Measurements from ENCODE around the gene ZNF169.
"Not testable (repeated sequence)": the region's sequence is repeated elsewhere in the genome, so short reads cannot be mapped to it uniquely, and the experiment has no call there.

Gene ZNF169

DNA sequence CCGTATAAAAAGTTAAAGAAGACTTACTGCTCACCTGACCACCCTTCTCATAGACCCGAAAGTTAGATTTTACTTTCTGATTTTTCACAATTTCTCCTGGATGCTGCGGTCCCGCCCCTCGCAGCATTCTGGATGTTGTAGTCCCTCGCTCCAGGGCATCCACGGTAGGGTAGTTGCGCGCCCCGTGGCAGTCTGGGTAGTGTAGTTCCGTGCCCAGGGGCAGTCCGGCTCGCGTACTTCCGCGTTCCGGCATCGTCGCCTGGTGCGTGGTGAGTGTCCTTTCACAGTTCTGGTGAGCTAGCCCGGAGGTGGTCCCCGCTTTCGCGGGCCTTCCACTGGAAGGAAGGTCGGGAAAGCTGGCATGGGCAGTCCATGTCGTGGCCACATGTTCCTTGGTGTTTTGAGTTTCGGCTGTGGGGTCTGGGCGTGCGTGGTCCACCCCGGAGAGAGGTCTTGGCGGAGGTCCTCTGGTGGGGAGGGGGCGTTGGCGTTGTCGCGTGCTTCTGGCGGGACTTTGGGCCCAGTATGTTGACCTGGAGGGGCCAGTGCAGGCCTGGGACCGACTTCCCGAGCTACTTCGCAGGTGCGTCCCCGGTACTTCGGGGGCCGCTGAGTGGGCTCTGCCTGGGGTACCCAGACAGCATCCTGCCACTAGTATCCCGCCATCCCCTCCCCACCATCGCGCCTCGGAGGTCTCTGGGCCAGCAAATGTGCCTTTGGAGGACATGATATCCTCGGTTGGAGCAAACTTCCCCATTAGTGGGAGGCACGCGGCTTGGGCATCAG lies at the start of gene ZNF169:
TSS of gene ZNF169 (plus strand) at position 222 of the 786 bp plus-strand sequence. CDS start 19,515 bp downstream, outside the sequence.
- peak; percentile 49 for DNase-seq (ENCODE audit: low read depth)

DNA sequence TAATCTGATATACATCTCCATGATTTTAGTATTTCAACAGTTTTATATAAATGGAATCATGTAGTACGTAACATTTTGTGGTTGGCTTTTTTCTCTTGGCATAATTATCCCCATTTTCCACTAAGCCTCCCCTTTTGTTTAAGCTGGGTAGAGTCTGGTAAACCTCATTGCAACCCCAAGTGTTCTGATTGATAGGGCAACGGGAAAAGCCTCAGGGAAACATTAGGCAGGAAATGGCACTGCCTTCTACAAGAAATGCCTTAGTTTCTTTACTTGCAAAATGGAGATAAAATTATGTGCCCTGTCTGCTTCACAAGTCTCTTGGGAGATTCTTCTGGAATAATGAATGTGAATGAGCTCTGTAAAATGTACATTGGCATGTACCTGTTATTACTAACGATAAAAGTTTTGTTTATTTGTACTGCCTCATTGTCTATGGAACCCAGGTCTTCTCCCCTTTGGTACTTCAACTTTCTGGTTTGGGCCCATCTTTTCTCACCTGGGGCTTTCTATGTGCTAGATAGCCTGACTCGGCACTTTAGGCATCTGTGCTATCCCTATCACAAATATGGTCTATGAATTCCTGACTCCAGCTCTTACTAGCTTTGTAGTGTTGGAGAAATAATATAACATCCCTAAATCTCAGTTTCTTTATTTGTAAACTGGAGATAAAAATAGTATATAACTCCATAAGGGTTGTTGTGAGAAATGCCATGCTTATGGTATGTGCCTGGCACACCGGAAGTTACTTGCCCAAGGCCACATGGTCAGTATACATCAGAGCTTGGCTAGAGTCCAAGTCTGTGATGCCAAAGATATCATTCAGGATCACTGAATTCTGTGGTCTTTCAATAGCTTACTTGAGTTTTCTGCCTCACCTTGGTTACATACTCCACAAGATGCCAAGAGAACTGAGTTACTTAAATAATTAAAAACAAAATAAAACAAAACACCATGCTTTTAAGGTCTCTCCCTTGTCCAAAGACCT lies 48.2 kb upstream of the ZNF169 start:
- DNase-seq (ENCODE audit: low read depth): peak; percentile 43

DNA sequence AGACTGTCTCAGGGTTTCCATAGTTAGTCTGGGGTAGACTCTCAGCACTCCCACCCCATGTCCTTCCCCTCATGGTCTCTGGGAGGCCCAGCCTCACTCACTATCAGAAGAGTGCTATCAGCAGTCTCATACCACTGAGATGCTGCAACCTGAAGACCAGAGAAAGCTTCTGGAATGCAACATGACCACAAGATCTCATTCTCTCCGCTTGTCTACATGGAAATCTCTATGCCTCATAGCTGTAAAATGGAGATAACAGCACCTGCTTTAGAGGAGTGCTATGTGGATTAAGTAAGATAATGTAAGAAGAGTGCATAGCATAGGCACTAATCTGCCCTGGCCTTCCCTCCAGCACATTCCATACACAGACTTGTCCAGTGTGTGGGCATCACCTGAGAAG lies 47.0 kb upstream of the ZNF169 start:
- DNase-seq (ENCODE audit: low read depth): no peak

DNA sequence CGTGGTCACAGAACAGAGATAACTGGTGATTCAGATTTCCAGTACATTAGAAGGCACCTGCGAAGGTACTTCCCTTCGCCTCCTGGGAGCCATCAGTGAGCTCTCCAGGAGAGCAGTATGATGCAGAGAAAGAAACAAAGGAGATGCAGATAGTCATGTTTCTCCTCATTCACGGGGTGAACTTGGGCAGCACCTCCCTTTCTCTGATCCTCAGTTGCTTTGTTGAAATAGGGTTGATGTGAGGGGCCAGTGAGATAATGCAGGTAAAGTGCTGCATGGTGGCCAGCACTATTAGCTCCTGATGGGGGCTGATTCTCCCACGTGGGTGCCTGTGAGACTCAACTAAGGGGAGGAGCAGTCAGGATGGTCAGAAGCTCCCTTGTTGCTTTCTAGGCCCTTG lies 46.6 kb upstream of the ZNF169 start:
- DNase-seq (ENCODE audit: low read depth): no peak

DNA sequence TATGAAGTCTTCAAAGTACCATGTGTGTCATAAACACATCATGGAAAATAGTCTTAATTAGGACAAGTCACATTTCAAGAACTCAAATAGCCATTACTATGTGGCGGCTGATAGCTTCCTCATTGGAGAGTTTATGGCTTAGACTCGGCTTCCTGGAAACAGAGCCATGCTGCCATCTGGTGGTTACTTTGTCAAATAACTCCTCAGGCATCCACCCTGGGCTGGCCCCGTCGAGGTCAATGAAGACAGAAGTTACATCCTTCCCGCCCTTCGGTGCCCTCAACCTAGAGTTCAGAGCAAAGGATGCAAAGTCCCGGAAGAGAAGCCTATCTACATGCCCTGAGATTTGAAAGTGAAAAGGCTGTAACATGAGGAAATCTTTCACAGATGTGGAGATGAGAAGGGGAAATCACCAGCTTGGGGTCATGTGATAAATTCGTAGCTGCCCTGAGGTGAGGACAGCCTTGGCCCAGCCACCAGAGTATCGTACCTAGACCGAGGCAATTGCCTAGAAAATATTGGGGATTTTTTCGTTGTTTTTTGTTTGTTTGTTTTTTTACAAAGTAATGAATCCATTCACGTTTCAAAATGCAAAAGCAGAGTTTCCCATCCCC lies 45.5 kb upstream of the ZNF169 start:
- DNase-seq (ENCODE audit: low read depth): peak; percentile 54

DNA sequence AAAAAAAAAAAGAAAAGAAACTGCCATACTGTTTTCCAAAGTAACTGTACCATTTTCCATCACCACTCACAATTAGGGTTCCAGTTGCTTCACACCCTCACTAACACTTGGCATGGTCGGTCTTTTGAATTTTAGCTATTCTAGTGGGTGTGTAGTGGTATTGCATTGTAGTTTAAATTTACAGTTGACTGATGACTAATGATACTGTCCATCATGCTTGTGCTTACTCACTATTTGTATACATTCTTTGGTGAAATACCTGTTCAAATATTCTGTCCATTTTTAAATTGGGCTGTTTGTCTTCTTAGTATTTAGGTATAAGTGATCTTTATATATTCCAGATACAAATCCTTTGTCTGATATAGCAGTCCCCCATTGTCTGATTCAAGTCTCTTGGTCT lies 36.2 kb upstream of the ZNF169 start:
- no peak for DNase-seq (ENCODE audit: low read depth)

DNA sequence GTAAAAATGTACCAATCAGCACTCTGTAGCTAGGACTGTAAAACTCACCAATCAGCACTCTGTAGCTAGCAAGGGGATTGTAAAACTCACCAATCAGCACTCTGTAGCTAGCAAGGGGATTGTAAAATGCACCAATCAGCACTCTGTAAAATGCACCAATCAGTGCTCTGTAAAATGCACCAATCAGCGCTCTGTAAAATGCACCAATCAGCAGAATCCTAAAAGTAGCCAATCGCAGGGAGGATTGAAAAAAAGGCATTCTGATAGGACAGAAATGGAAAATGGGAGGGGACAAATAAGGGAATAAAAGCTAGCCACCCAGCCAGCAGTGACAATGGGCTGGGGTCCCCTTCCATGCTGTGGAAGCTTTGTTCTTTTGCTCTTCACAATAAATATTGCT lies 33.7 kb upstream of the ZNF169 start:
- not testable (repeated sequence) for DNase-seq (ENCODE audit: low read depth)

DNA sequence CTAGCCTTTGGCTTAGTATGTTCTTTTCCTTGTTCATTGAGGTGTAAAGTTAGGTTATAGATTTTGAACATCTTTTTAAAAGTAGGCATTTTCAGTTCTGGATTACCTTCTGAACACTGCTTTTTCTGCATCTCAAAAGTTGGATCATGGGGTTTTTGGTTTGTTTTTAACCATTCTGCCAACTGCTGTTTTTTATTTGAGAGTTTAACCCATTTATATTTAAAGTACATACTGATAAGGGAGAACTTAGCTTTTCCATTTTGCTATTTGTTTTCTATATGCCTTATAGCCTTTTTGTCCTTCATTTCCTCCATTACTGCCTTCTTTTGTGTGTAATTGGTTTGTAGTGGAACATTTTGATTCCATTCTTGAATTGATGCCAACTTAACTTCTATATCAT lies 30.5 kb upstream of the ZNF169 start:
- DNase-seq (ENCODE audit: low read depth): no peak

DNA sequence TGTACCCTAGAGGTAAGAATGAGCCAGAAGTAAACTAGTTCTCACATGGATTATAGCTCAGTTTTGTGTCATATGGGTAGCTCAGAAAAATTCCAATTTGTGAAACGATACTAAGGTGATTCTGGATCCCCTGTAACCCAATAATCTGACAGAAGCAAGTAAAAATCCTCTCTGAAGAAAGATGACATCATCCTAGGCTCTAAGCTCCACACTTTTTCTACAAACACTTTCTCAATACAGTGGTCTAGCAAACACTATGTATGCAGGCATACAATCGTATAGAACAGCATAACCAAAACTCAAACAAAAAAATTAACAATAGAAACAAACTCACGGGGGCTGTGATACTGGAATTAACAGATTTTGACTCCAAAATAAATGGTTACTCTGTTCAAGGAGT lies 26.7 kb upstream of the ZNF169 start:
- no peak for DNase-seq (ENCODE audit: low read depth)

DNA sequence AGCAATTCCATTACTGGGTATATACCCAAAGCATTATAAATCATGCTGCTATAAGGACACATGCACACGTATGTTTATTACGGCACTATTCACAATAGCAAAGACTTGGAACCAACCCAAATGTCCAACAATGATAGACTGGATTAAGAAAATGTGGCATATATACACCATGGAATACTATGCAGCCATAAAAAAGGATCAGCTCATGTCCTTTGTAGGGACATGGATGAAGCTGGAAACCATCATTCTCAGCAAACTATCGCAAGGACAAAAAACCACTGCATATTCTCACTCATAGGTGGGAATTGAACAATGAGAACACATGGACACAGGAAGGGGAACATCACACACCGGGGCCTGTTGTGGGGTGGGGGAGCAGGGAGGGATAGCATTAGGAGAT lies 18.0 kb upstream of the ZNF169 start:
- not testable (repeated sequence) for DNase-seq (ENCODE audit: low read depth)

DNA sequence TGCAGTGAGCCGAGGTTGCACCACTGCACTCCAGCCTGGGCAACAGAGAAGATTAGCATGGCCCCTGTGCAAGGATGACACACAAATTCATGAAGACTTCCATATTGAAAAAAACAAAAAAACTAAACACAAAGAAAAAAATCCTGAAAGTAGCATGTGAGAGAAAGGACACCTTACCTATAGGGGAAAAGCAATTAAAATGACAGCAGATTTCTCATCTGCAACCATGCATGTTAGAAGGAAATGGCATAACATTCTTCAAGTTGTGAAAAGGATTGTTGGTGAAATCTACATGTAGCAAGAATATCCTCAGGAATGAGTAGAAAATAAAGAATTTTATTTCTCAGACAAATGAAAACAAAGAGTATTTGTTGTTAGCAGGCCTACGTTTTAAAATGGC lies 13.4 kb upstream of the ZNF169 start:
- DNase-seq (ENCODE audit: low read depth): no peak

DNA sequence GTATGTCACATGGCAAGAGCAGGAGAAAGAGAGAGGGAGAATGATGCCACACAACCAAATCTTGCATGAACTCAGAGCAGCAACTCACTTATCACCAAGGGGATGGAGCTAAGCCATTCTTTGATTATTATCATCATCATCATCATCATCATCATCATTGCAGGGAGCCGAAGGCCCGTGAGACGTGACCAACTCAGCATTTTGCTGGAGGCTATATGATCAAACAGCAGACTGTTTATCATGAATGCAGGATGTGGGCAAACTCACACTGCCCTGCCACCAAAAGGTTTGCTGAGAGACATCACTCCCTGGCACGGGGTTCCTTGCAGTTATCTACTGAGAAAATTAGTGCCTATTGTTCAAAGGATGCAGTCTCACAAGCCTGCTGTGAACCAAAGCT lies 8.6 kb upstream of the ZNF169 start:
- no peak for DNase-seq (ENCODE audit: low read depth)

DNA sequence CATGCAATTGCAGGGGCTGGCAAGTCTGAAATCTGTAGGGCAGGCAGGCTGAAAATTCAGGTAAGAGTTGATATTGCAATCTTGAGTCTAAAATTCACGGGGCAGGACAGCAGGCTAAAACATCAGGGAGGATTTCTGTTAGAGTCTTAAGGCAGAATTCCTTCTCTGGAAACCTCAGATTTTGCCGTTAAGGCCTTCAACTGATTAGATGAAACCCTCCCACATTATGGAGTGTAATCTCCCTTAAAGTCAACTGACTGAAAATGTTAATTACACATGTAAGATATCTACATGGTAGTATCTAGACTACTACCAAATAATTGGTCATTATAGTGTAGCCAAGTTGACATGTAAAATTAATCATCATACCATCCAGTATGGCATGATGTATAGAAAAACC lies 3.1 kb upstream of the ZNF169 start:
- no peak for DNase-seq (ENCODE audit: low read depth)

DNA sequence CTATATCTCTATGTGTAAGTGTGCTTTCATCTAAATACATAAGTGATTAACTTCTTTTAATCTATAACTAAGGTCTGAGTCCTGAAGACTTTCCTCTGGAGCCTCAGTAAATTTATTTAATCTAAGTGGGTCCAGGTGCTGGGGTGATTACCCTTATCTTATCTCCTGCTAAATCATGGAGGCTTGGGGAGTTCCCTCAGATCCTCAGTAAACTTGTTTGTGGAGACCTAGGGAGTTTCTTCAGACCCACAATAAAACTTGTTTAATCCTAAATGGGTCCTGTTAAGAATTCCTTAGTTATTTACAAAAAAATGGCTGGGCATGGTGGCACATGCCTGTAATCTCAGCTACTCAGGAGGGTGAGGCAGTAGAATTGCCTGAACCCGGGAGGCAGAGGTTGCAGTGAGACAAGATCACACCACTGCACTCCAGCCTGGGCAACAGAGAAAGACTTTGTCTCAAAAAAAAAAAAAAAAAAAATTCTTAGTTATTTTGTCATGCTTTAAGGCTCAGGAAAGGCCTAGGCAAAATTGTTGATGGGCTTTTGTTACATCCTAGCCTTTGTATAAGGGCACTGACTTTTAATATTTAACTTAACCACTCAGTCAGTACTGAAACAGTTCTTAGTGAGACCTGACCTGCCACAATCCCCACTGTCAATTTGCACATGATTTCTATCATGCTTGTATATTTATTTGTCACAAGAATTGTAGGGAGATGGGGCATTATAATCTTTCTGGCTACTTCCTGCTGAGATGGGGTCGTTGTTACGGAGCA lies 6.7 kb downstream of the ZNF169 start:
- DNase-seq (ENCODE audit: low read depth): not testable (repeated sequence)

DNA sequence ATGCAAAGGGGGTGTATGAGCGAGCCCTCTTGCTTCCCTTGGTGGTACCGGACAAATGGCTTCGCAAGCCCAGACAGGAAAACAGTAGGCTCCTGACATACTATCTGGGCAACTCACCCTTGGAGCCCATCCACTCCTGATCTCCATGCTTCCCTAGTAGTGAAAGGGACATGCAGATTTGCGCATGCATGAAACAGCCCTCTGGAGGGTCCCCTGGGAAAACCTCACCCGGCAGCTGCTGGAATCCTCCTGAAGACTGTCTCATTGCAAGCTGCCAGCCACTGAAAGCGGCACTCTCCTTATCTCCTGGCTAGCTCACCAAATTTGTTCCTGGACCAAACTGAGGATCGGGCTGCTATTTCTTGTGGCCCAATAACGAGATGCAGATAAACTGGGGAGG lies 10.2 kb downstream of the ZNF169 start:
- DNase-seq (ENCODE audit: low read depth): no peak

DNA sequence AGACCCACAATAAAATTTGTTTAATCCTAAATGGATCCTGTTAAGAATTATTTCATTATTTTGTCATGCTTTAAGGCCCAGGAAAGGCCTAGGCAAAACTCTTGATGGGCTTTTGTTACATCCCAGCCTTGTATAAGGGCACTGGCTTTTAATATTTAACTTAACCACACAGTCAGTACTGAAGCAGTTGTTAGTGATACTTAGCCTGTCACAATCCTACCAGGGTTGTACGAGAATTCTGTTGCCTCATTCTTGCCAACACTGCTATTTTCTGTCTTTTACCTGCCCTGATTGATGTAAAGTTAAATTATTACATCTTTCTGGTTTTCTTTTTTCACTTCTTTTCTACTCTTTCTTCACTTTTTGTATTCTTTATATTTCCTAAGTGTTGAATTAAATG lies 10.9 kb downstream of the ZNF169 start:
- DNase-seq (ENCODE audit: low read depth): no peak

DNA sequence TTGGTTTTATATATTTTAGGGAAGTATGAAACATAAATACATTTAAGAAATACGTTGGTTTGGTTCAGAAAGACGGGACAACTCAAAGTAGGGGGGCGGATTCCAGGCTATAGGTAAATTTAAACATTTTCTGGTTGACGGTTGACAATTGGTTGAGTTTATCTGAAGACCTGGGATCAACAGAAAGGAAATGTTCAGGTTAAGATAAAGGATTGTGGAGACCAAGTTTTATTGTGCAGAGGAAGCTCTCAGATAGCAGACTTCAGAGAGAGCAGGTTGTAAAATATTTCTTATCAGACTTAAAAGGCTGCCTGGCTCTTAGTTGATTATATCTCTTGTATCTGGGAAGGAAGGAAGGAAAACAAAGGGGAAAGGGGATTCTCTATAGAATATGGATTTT lies 17.9 kb downstream of the ZNF169 start:
- not testable (repeated sequence) for DNase-seq (ENCODE audit: low read depth)

DNA sequence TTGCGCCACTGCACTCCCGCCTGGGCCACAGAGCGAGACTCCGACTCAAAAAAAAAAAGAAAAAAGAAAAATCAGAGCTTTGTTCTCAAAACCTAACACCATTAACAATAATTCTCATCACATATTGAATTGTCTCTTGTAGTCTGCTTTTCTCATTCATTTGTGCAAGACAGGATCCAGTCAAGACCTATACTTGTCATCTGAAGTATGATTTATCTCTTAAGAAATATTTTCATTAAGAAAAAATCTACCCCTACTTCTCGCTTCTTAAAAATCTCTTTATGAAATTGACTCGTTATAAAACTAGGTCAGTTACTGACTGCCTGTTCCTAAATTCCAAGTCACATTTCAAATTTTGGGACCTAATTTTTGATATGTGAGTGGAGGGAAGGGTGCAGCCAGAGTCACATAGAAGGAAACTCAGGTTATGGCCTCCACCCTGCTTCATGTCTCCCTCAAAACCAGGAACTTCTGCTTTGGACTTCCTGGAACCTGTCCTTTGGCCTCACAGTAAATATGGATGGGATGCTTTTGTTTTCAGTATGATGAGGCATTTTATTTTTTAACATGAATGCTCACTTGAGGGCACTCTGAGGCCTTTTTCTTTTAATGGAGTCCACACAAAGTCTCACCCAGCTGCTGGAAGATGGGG lies 18.9 kb downstream of the ZNF169 start:
- DNase-seq (ENCODE audit: low read depth): no peak

DNA sequence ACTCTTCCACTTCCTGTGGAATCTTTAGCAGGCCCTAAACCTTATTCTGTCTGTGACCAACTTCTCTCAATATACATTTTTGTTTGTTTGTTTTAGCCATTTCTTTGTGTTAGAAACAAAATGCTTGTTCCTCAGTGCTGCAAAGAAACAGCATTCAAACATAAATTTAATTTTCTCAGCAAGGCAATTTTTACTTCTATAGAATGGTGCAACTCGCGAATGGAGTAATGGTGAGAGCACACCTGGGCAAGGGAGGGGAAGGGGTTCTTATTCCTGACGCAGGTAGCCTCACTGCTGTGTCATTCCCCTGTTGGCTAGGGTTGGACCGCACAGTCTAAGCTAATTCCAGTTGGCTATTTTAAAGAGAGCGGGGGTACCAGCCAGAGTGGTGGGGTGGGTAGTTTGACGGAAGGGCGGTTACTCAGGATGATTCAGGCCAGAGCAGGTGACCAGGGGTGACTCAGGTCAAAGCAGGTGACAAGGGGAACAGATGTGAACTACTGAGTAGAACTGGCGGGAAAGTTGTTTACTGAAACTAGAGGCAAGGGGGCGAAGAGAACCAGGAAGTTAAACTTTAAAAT lies 21.4 kb downstream of the ZNF169 start:
- no peak for DNase-seq (ENCODE audit: low read depth)

DNA sequence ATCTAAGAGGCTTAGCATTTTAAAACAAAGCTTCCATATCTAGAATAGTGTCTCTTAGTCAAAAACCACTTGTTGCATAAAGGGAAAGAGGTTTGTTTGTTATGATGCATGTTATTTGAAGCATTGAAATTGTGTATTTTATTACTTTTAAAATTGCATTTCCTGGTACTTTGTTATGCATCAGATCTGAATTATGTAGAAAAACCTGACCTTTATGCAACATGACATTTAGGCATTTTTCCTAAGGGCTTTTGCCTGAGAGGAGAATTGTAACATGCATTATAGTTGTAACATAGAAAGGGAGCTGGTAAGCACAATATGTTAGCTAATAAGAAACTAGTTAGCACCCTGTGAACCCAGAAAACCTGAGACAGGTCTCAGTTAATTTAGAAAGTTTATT lies 22.0 kb downstream of the ZNF169 start:
- DNase-seq (ENCODE audit: low read depth): no peak

DNA sequence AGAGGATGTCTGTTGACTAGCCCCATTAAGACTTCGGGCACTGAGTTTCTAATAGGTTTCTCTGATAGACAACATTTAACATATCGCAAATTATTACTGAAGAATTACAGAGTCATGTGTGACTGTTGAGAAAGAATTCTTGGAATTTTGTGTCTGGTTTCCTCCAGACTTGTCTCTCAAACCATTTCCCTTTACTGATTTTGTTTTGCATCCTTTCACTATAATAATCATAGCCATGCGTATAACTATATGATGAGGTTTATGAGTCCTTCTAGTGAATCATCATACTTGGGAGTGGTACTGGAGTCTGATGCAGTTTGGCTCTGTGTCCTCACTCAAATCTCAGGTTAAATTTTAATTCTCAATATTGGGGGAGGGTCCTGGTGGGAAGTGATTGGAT lies 27.0 kb downstream of the ZNF169 start:
- no peak for DNase-seq (ENCODE audit: low read depth)

Data from HS-27A (cell line).